ENCODE data around the gene IQGAP2. TPM values are rescaled to one million over a fixed set of nuclear protein-coding genes. Genes with fewer than 3 reads are reported as not detected.
A peak's percentile ranks its signal among the peaks of the same experiment; 100 is the strongest.

IQGAP2 gene
- total RNA-seq, 1 donor: 1.2 TPM

DNA sequence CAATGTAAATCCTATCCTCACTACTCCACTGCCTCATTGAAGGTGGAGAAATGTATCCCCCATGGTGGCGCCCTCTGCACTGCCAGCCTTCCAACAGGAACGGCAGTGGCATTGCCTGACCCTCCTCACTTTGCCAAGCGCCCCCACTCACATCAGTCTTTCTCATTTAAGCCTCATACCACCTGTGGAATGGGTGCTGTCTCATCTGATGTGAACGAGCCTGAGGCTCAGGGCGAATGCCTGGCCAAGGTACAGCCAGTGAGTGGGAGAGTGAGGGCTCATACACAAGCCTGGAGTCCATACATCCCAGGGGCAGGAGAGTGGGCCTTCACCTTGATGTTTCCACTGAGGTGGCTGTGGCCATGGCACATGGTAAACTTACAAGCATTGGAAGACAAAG, 209.9 kb downstream of the IQGAP2 start:
- DNase-seq (ENCODE audit: low read depth): no peak
- TF ChIP-seq, protein P1, sequence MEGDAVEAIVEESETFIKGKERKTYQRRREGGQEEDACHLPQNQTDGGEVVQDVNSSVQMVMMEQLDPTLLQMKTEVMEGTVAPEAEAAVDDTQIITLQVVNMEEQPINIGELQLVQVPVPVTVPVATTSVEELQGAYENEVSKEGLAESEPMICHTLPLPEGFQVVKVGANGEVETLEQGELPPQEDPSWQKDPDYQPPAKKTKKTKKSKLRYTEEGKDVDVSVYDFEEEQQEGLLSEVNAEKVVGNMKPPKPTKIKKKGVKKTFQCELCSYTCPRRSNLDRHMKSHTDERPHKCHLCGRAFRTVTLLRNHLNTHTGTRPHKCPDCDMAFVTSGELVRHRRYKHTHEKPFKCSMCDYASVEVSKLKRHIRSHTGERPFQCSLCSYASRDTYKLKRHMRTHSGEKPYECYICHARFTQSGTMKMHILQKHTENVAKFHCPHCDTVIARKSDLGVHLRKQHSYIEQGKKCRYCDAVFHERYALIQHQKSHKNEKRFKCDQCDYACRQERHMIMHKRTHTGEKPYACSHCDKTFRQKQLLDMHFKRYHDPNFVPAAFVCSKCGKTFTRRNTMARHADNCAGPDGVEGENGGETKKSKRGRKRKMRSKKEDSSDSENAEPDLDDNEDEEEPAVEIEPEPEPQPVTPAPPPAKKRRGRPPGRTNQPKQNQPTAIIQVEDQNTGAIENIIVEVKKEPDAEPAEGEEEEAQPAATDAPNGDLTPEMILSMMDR (IDR thresholded peaks at IDR 0.05; ENCODE audit: insufficient read depth, low read length): no peak
- H3K4me3 ChIP-seq (ENCODE audit: low read depth, low read length): no peak overlapping the region

DNA sequence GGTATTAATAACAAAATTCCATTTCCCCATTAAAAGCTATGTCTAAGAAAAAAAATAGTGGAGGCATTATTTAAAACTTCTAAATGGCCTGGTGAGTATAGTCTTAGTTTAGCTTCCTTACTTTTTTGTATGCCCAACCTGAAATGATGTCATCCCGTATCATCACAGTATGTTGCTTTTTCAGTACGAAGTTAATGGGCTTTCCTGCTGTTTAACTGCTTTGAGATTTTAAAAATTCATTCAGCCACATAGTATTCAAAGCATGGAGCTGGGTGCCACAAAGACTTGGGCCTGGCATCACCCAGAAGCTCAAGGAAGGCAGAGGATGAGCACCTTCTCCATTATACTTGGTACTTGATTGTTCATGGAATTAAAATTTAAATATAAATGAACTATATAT, 212.7 kb downstream of the IQGAP2 start:
- TF ChIP-seq, protein P1 (IDR thresholded peaks at IDR 0.05; ENCODE audit: insufficient read depth, low read length): no peak
- DNase-seq (ENCODE audit: low read depth): no peak

DNA sequence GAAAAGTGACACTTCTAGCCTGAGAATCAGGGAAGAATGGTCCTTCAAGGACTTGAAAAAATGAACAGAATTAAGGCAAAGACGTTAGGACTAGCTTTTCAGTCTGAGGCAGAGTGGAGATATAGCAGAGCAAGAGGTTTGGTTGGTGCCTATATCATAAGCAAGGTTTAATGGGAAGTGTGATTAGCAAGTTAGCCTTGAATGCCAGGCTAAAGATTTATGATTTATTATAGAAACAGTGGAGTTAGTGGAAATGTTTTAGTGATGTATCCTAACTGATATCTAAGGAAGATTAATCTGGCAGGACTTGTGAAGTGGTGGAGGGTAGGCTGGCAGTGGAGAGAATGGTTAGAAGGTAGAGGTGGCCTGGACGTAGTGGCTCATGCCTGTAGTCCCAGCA, 213.1 kb downstream of the IQGAP2 start:
- no peak overlapping the region for H3K4me3 ChIP-seq (ENCODE audit: low read depth, low read length)
- TF ChIP-seq, protein P1 (IDR thresholded peaks at IDR 0.05; ENCODE audit: insufficient read depth, low read length): no peak
- no peak for DNase-seq (ENCODE audit: low read depth)

More for the DNA sequence above, 212.7 kb downstream of the IQGAP2 start:
- no peak overlapping the region for H3K4me3 ChIP-seq (ENCODE audit: low read depth, low read length)

DNA sequence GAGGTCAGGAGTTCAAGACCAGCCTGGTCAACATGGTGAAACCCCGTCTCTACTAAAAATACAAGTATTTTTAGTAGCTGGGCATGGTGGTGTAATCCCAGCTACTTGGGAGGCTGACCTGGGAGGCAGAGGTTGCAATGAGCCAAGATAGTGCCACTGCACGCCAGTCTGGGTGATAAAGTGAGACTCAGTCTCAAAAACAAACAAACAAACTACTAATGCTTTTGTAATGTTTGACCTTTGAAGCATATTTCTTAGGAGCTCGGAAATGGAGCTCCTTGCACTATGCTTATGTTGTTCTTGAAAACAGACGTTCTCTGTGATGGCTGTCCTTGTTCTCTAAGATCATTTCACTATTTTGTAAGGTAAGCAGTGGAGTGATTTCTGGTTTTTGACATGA, 214.1 kb downstream of the IQGAP2 start:
- no peak overlapping the region for H3K4me3 ChIP-seq (ENCODE audit: low read depth, low read length)
- TF ChIP-seq, protein P1 (IDR thresholded peaks at IDR 0.05; ENCODE audit: insufficient read depth, low read length): no peak
- no peak for DNase-seq (ENCODE audit: low read depth)

DNA sequence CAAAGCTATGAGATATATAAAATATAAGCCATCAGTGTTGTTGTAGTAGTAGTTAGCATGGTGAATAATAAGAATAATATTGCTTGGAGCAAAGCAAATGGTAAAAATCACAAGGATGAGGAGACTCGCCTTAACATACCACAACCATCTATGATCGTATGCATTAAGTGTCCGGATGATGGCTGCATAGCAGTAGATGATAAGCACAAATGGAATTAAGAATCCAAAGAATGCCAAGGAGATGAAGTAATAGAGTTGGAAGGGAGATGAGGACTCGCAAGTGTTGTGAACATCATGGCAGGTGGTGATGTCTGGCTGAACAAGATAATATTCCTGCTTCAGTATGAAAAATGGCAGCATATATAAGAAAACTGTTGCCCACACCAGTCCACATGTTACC, 214.6 kb downstream of the IQGAP2 start:
- TF ChIP-seq, protein P1 (IDR thresholded peaks at IDR 0.05; ENCODE audit: insufficient read depth, low read length): no peak

DNA sequence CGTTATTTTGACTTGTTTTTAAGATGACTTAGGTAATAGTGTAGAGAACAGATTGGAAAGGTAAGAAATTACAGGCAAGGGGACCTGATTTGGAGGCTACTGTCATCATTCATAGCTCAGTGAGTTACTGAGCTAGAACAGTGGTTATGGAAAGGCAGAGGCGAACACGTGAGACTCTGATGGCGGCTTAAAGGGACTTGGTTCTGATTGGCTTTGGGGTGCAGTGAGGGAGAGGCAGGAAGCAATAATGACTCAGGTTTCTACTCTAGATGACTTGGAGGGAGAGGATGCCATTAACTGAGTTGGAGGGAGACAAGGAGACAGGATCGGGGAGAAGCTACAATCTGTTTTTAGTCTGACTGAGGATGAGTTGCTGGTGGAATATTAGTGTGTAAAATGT, 217.1 kb downstream of the IQGAP2 start:
- TF ChIP-seq, protein P1 (IDR thresholded peaks at IDR 0.05; ENCODE audit: insufficient read depth, low read length): no peak
- no peak for DNase-seq (ENCODE audit: low read depth)
- no peak overlapping the region for H3K4me3 ChIP-seq (ENCODE audit: low read depth, low read length)

More for the DNA sequence above, 214.6 kb downstream of the IQGAP2 start:
- DNase-seq (ENCODE audit: low read depth): peak; percentile 67
- H3K4me3 ChIP-seq (ENCODE audit: low read depth, low read length): no peak overlapping the region

DNA sequence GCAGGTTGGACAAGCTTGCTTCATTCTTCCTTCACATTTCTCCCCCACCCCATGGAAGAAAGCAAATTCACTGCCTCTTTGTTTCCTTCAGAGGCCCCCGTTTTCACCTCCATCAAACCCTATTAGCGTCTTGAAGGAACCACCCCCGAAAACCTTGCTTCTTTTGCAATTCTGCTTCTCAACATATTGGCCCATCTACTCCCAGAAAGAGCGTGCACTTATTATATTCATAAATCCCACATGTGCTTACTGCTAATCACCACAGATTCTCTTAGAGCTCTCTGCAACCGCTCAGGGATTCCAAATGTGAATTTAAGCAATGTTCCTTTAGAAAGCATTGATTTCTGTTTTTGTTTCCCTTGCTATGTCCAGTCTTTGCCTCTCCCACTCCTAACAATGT, 219.0 kb downstream of the IQGAP2 start:
- no peak overlapping the region for H3K4me3 ChIP-seq (ENCODE audit: low read depth, low read length)
- no peak for DNase-seq (ENCODE audit: low read depth)
- TF ChIP-seq, protein P1 (IDR thresholded peaks at IDR 0.05; ENCODE audit: insufficient read depth, low read length): no peak

Measured in fibroblast of the aortic adventitia (primary cell).